ENCODE measurements around the gene PRR5. TPM values are rescaled to one million over a fixed set of nuclear protein-coding genes. Genes with fewer than 3 reads are reported as not detected.
A peak's percentile ranks its signal among the peaks of the same experiment; 100 is the strongest.

Gene PRR5
- total and polyA plus RNA-seq, 4 donors = 11.5 to 49.1 (median 19.3) TPM

DNA sequence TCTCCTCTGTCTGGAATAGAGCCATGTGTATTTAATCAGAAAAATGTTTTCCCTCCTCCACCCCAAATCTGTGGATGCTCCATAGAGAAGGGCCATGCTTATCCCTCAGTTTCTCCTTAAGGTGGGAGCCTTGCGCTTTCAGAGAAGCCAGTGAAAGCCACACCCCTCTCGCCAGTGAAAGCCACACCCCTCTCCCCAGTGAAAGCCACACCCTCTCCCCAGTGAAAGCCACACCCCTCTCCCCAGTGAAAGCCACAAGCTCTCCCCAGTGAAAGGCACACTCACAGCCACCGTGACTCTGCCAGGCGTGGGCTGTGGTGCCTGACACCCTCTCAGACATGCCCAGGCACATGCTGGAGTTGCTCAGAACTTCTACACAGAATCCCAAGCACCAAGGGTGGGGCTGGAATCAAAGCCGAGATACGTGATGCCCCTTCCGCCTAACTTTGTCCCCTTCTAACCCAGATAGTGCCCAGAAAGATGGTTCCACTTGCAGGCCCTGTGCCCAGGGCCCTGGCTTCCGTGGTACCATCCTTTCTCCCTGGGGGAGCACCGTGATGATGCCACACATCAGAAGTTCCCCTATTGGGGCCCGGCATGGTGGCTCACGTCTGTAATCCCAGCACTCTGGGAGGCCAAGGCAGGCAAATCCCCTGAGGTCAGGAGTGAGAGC lies 16.5 kb upstream of the PRR5 start:
- H3K9me3 ChIP-seq (ENCODE audit: control insufficient read depth in 4 of 4, low read length in 3 of 4) = no peaks in the 10 kb centered on the region
- H3K27me3 ChIP-seq (ENCODE audit: control insufficient read depth in 4 of 4, insufficient read depth in 4 of 4, low read length in 3 of 4) = no peaks in the 10 kb centered on the region
- peak overlapping the region in 1 of 2 donors; percentile 47 for H3K27ac ChIP-seq (ENCODE audit: low read depth in 1 of 2, low read length in 2 of 2)
- H3K4me3 ChIP-seq (ENCODE audit: low read depth in 1 of 3, low read length in 3 of 3) = no peak overlapping the region
- 72% methylated on average over 11 of the region's 11 CpGs for WGBS
- no peak overlapping the region for H3K9ac ChIP-seq (ENCODE audit: low read depth in 1 of 2, low read length in 2 of 2)
- TF ChIP-seq, protein P1, sequence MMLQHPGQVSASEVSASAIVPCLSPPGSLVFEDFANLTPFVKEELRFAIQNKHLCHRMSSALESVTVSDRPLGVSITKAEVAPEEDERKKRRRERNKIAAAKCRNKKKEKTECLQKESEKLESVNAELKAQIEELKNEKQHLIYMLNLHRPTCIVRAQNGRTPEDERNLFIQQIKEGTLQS (IDR thresholded peaks at IDR 0.05) = no peak
- TF ChIP-seq FOXA1 (IDR thresholded peaks at IDR 0.05) (no peak), REST (IDR thresholded peaks at IDR 0.05) (no peak), TAF1 (conservative IDR thresholded peaks at IDR 0.05) (no peak), CTCF (IDR thresholded peaks at IDR 0.05; ENCODE audit: low read depth, low read length, missing input control) (no peak), JUND (IDR thresholded peaks at IDR 0.05) (no peak), HNF4A (conservative IDR thresholded peaks at IDR 0.05) (no peak), SP1 (IDR thresholded peaks at IDR 0.05) (no peak), MAX (IDR thresholded peaks at IDR 0.05) (no peak), RXRA (IDR thresholded peaks at IDR 0.05) (no peak), HNF4G (IDR thresholded peaks at IDR 0.05) (no peak), RAD21 (IDR thresholded peaks at IDR 0.05) (no peak), NR2F2 (IDR thresholded peaks at IDR 0.05) (no peak), YY1 (IDR thresholded peaks at IDR 0.05) (no peak), FOXA2 (IDR thresholded peaks at IDR 0.05) (no peak), GABPA (IDR thresholded peaks at IDR 0.05 in 1 of 2, conservative IDR thresholded peaks at IDR 0.05 in 1 of 2) (no peak), ZBTB33 (IDR thresholded peaks at IDR 0.05) (no peak), EGR1 (IDR thresholded peaks at IDR 0.05; ENCODE audit: low read depth in 2 of 2) (no peak)
- peak; percentile 76 for DNase-seq (ENCODE audit: low spot score)
- no peaks in the 10 kb centered on the region for H3K36me3 ChIP-seq (ENCODE audit: control insufficient read depth in 4 of 4, insufficient read depth in 3 of 4, low read depth in 1 of 4, low read length in 3 of 4)
- peaks cover 0 to 3% (median 2%) of the 10 kb centered on the region in 4 donors for H3K4me1 ChIP-seq (ENCODE audit: control insufficient read depth in 4 of 4, insufficient read depth in 4 of 4, low read length in 3 of 4)
